ENCODE data around the gene DRC7. TPM values are rescaled to one million over a fixed set of nuclear protein-coding genes. Genes with fewer than 3 reads are reported as not detected.

DRC7 gene
- polyA plus RNA-seq, 1 donor from 2014 or later = 1.4 TPM

- H3K9me2 ChIP-seq (ENCODE audit: insufficient read depth, low read length) = no peaks in the 10 kb centered on the region
- H3K36me3 ChIP-seq (ENCODE audit: insufficient read depth, low read length) = no peaks in the 10 kb centered on the region
- no peak overlapping the region for H3K4me3 ChIP-seq (ENCODE audit: low read length)
- H4K20me1 ChIP-seq (ENCODE audit: insufficient read depth) = no peaks in the 10 kb centered on the region
- no peaks in the 10 kb centered on the region for H3K27me3 ChIP-seq (ENCODE audit: insufficient read depth, low read depth, low read length)
- H3K4me2 ChIP-seq (ENCODE audit: low read length) = no peak overlapping the region
- H3K9me3 ChIP-seq (ENCODE audit: low read length) = no peaks in the 10 kb centered on the region
- H3K27ac ChIP-seq (ENCODE audit: low read length) = no peak overlapping the region
- H3K9ac ChIP-seq (ENCODE audit: low read length) = no peak overlapping the region
- no peaks in the 10 kb centered on the region for H3K79me2 ChIP-seq (replicated peaks; ENCODE audit: insufficient read depth, low read length)
- no peaks in the 10 kb centered on the region for H3F3A ChIP-seq (ENCODE audit: insufficient read depth, low read length, poor library complexity, severe bottlenecking)
- TF ChIP-seq REST (IDR thresholded peaks at IDR 0.05; ENCODE audit: borderline replicate concordance) (no peak), TAF1 (IDR thresholded peaks at IDR 0.05; ENCODE audit: low read depth) (no peak), POLR2AphosphoS5 (IDR thresholded peaks at IDR 0.05) (no peak), MXI1 (conservative IDR thresholded peaks at IDR 0.05; ENCODE audit: poor library complexity, severe bottlenecking) (no peak), EZH2 (IDR thresholded peaks at IDR 0.05; ENCODE audit: borderline replicate concordance, insufficient read depth, low read length, poor library complexity, severe bottlenecking) (no peak), RAD21 (conservative IDR thresholded peaks at IDR 0.05) (no peak), CTCF (IDR thresholded peaks at IDR 0.05; ENCODE audit: poor library complexity, severe bottlenecking) (no peak), EP300 (conservative IDR thresholded peaks at IDR 0.05; ENCODE audit: poor library complexity, severe bottlenecking) (no peak)
- H2AFZ ChIP-seq (ENCODE audit: low read depth, low read length) = no peak overlapping the region
Observed at GRCh38 chr16:57689762-57690558, 4.6 kb upstream of the DRC7 start.

- no peak overlapping the region for H3K4me2 ChIP-seq (ENCODE audit: low read length)
- no peak overlapping the region for H3K4me3 ChIP-seq (ENCODE audit: low read length)
- H3K9ac ChIP-seq (ENCODE audit: low read length) = no peak overlapping the region
- no peaks in the 10 kb centered on the region for H3K36me3 ChIP-seq (ENCODE audit: insufficient read depth, low read length)
- no peaks in the 10 kb centered on the region for H3K79me2 ChIP-seq (replicated peaks; ENCODE audit: insufficient read depth, low read length)
- no peaks in the 10 kb centered on the region for H3K9me3 ChIP-seq (ENCODE audit: low read length)
- H3K9me2 ChIP-seq (ENCODE audit: insufficient read depth, low read length) = no peaks in the 10 kb centered on the region
- H3K27ac ChIP-seq (ENCODE audit: low read length) = no peak overlapping the region
- TF ChIP-seq MXI1 (conservative IDR thresholded peaks at IDR 0.05; ENCODE audit: poor library complexity, severe bottlenecking) = no peak
- no peak for TF ChIP-seq TAF1 (IDR thresholded peaks at IDR 0.05; ENCODE audit: low read depth)
- TF ChIP-seq RAD21 (conservative IDR thresholded peaks at IDR 0.05) = no peak
- TF ChIP-seq EZH2 (IDR thresholded peaks at IDR 0.05; ENCODE audit: borderline replicate concordance, insufficient read depth, low read length, poor library complexity, severe bottlenecking) = no peak
- TF ChIP-seq CTCF (IDR thresholded peaks at IDR 0.05; ENCODE audit: poor library complexity, severe bottlenecking) = no peak
- no peak for TF ChIP-seq SMC3 (conservative IDR thresholded peaks at IDR 0.05; ENCODE audit: poor library complexity)
- no peaks in the 10 kb centered on the region for H4K20me1 ChIP-seq (ENCODE audit: insufficient read depth)
- H3F3A ChIP-seq (ENCODE audit: insufficient read depth, low read length, poor library complexity, severe bottlenecking) = no peaks in the 10 kb centered on the region
- no peaks in the 10 kb centered on the region for H3K27me3 ChIP-seq (ENCODE audit: insufficient read depth, low read depth, low read length)
- H2AFZ ChIP-seq (ENCODE audit: low read depth, low read length) = no peak overlapping the region
Observed at GRCh38 chr16:57690782-57691471, 3.7 kb upstream of the DRC7 start.

Measured in neural cell (in vitro differentiated cells).